Ovary (tissue), 3 donors: ENCODE data around the gene PASK.

Experiments used
- CTCF ChIP-seq, 3 donors: fragments of 450-650 bp in 2 of 3; fragments of 200-600 bp in 1 of 3; IDR thresholded peaks; one replicate each; pipeline versions ENCODE4 v1.5.1 to v1.8.0; 2016 to 2022; ENCODE audit warnings: antibody characterized with exemption in 3 of 3, mild to moderate bottlenecking in 1 of 3
- EP300 ChIP-seq: sonication (generic); formaldehyde crosslinking; IDR thresholded peaks from one replicate; pipeline ENCODE4 v1.6.1; 2017; ENCODE audit warnings: antibody characterized with exemption
- POLR2A ChIP-seq: fragments of 450-650 bp; IDR thresholded peaks from one replicate; pipeline ENCODE4 v1.6.1; 2017; ENCODE audit warnings: antibody characterized with exemption, mild to moderate bottlenecking, moderate library complexity
- donor health status: DM: no; HTN: no; CAD: no.

GRCh38 chr2:241177526-241178334 is 28.5 kb upstream of the PASK start:
- TF ChIP-seq POLR2A = no peak
- no peak for TF ChIP-seq CTCF (IDR thresholded peaks at IDR 0.05)
- no peak for TF ChIP-seq EP300
